CD4-positive, alpha-beta T cell treated with Interleukin-15 for 1 hour (primary cell): Measurements from ENCODE around the gene CST4.
A peak's percentile ranks its signal among the peaks of the same experiment; 100 is the strongest.
"Not testable (repeated sequence)": the region's sequence is repeated elsewhere in the genome, so short reads cannot be mapped to it uniquely, and the experiment has no call there.

ENCODE experiments used
- DNase-seq: peaks from one replicate; pipeline ENCODE4 v3.0.0-alpha.2; 2020

The CST4 gene

GRCh38 chr20:23640671-23641667 is 47.9 kb downstream of the CST4 start:
- no peak for DNase-seq

- DNase-seq, result no peak
Measured at GRCh38 chr20:23640018-23640601, 48.7 kb downstream of the CST4 start.

GRCh38 chr20:23639490-23639958 is 49.3 kb downstream of the CST4 start:
- no peak for DNase-seq

GRCh38 chr20:23638309-23638708 is 50.5 kb downstream of the CST4 start:
- DNase-seq, result no peak

- peak; percentile 51 for DNase-seq
Measured at GRCh38 chr20:23637282-23638221, 51.3 kb downstream of the CST4 start, which contains the start of gene CST3. CST3 (minus strand) TSS chr20:23637955; CDS start chr20:23637862, 93 bp downstream.

GRCh38 chr20:23636908-23637281 is 51.9 kb downstream of the CST4 start:
- DNase-seq, result no peak

- no peak for DNase-seq
Measured at GRCh38 chr20:23636182-23636907, 52.5 kb downstream of the CST4 start.

- DNase-seq, result not testable (repeated sequence)
Measured at GRCh38 chr20:23635768-23636090, 53.1 kb downstream of the CST4 start.
